ENCODE data around the gene FOXO3.

Gene FOXO3

DNA sequence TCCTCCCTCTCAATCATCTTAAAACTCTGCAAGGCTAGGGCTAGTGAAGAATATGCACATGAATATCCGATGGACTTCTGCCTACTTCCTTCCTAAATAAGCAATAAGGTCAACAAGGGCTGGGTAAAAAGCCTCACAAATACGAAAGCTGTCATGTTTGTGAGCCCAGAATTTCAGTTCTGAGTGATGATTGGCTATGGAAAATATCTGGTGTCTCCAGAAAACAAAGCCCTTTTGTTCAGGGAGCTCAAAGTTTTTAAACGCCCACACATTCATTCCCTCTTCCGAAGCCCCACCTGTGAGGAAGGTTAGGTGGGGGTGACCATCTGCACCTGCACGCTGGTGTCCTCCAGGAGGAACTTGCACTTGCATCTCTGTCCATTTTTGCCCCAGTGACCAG is 160.6 kb downstream of the FOXO3 start:
- peaks cover 0 to 7% (median 0%) of the 10 kb centered on the region in 10 experiments; a peak in 3 of 20 replicates for H3K4me1 ChIP-seq
- no peak overlapping the region for H3K4me3 ChIP-seq
- no peaks in the 10 kb centered on the region for H4K20me1 ChIP-seq
- TF ChIP-seq Cebpa-rat (IDR thresholded peaks at IDR 0.05), result no peak
- no peak overlapping the region for H3K9ac ChIP-seq
- H3K27me3 ChIP-seq, result no peaks in the 10 kb centered on the region
- H3K4me2 ChIP-seq, result 0 out of 22 replicates have a peak overlapping the region, but pooled peaks of 1 of the 11 experiments have one; percentile 10
- H3K27ac ChIP-seq, result no peak overlapping the region
- H3K9me3 ChIP-seq (replicated peaks in 1 of 11), result peaks cover 14 to 29% (median 18%) of the 10 kb centered on the region in 11 experiments
- H3K36me3 ChIP-seq, result no peaks in the 10 kb centered on the region

DNA sequence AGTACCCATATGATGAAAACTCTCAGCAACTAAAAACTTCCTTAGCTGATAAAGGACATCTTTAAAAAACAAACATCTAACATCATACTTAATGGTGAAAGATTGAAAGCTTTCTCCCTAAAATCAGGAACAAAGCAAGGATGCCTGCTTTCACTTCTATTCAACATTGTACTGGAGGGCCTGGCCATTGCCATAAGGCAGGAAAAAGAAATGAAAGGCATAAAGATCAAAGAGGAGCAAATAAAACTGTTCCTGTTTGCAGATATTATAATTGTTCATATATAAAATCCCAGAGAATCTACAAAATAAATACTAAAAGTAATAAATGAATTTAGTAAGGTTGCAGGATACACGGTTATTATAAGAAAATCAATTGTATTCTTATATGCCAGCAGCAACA is 162.9 kb downstream of the FOXO3 start:
- H3K27me3 ChIP-seq, result no peaks in the 10 kb centered on the region
- H3K4me2 ChIP-seq, result no peak overlapping the region
- peaks cover 14 to 29% (median 18%) of the 10 kb centered on the region in 11 experiments for H3K9me3 ChIP-seq (replicated peaks in 1 of 11)
- TF ChIP-seq Cebpa-rat (IDR thresholded peaks at IDR 0.05), result no peak
- H3K27ac ChIP-seq, result no peak overlapping the region
- no peak overlapping the region for H3K4me3 ChIP-seq
- H4K20me1 ChIP-seq, result no peaks in the 10 kb centered on the region
- H3K4me1 ChIP-seq, result peaks cover 6 to 12% (median 7%) of the 10 kb centered on the region in 10 experiments; a peak in 19 of 20 replicates
- no peak overlapping the region for H3K9ac ChIP-seq
- H3K36me3 ChIP-seq, result no peaks in the 10 kb centered on the region

DNA sequence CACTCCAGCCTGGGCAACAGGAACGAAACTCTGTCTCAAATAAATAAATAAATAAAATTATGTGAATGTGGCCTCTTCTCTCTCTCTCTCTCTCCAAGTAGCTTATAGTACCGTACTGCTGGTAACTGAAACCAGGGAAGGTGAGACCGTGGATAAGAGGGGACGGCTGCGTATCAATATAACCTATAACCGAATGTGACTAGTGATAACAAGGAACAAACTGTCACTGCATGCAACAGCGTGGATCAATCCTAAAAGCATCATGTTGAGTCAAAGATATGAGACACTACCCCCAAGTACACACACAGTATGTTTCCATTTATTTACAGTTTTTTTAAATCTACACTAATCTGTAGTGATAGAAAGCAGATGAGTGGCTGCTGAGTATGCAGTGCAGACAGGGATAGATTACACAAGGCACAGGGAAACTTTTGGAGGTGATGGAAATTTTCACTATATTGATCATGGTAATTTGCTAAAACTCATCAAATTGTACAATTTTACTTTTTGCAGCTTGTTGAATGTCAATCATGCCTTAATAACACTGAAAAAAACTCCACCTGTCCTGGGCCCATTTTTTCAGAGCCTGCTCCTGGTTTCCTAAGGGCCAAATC is 166.1 kb downstream of the FOXO3 start:
- H3K4me2 ChIP-seq, result no peak overlapping the region
- no peaks in the 10 kb centered on the region for H3K27me3 ChIP-seq
- H3K9me3 ChIP-seq (replicated peaks in 1 of 11), result peaks cover 14 to 29% (median 18%) of the 10 kb centered on the region in 11 experiments
- no peak overlapping the region for H3K9ac ChIP-seq
- H4K20me1 ChIP-seq, result no peaks in the 10 kb centered on the region
- H3K27ac ChIP-seq, result no peak overlapping the region
- no peak overlapping the region for H3K4me3 ChIP-seq
- peaks cover 0 to 11% (median 7%) of the 10 kb centered on the region in 10 experiments; a peak in 16 of 20 replicates for H3K4me1 ChIP-seq
- TF ChIP-seq Cebpa-rat (IDR thresholded peaks at IDR 0.05), result no peak
- H3K36me3 ChIP-seq, result no peaks in the 10 kb centered on the region

DNA sequence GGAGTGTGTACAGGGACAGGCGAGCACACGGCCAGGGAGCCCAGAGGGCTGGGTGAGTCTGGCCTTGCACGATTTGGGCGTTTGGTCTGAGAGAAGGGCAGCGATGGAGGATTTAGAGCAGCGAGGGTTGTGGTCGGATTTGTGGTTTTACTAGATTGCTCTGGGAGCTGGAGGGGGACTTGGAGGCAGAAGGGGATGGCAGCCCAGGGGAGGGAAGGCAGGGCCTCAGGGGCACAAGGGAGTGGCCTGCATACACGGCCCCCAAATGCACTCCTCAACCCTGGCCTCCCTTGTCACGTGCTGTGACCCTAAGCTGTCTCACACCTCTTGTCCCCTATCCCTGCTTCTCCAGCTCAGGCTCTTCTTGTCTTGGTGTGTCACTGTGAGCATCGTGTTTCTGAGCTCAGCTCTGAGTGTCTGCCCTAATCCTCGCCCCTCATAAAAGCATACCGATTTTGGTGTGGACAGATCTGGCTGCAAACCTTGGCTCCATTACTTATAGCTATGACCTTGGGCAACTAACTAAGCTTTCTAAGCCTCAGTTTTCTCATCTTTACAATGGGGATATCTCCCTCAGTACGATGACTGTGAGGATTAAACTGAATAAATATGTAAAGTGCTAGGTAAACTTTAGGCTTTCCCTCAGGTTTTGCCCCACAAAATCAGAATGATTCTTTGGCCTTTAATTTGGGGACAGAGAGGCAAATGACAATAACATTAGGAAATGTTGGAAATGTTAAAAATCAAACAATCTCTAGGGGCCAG is 167.4 kb downstream of the FOXO3 start:
- Histone ChIP-seq H3K4me3 (no peak overlapping the region), H3K9ac (no peak overlapping the region), H3K27ac (no peak overlapping the region), H3K4me2 (peak overlapping the region in 10 of 11 experiments; percentile 8 to 60 (median 38); a peak in 17 of 22 replicates), H4K20me1 (no peaks in the 10 kb centered on the region), H3K9me3 (replicated peaks in 1 of 11) (peaks cover 12 to 26% (median 15%) of the 10 kb centered on the region in 11 experiments), H3K27me3 (no peaks in the 10 kb centered on the region), H3K36me3 (no peaks in the 10 kb centered on the region), H3K4me1 (peaks cover 0 to 11% (median 7%) of the 10 kb centered on the region in 10 experiments; a peak in 16 of 20 replicates)
- no peak for TF ChIP-seq Cebpa-rat (IDR thresholded peaks at IDR 0.05)

DNA sequence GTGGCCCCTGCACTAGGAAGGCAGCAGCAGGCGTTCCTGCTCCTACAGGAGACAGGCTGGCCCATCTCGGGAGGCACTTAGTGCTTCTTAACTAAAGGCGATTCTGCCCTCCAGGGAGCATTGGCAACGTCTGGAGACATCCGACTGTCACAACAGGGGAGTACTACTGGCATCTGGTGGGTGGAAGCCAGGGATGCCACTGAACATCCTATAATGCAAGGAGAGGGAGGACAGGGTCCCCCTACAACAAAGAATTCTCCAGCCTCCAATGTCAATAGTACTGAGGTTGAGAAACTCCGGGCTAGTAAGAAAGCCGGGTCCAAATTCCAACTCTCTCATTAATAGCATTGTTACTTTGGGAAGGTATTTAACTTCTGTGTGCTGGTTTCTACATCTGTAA is 168.1 kb downstream of the FOXO3 start:
- Histone ChIP-seq H3K4me2 (no peak overlapping the region), H3K27me3 (no peaks in the 10 kb centered on the region), H3K4me3 (no peak overlapping the region), H3K36me3 (no peaks in the 10 kb centered on the region), H3K4me1 (peaks cover 0 to 11% (median 7%) of the 10 kb centered on the region in 10 experiments; a peak in 16 of 20 replicates), H4K20me1 (no peaks in the 10 kb centered on the region), H3K9ac (no peak overlapping the region), H3K27ac (no peak overlapping the region), H3K9me3 (replicated peaks in 1 of 11) (peaks cover 6 to 19% (median 8%) of the 10 kb centered on the region in 11 experiments)
- TF ChIP-seq Cebpa-rat (IDR thresholded peaks at IDR 0.05), result no peak

DNA sequence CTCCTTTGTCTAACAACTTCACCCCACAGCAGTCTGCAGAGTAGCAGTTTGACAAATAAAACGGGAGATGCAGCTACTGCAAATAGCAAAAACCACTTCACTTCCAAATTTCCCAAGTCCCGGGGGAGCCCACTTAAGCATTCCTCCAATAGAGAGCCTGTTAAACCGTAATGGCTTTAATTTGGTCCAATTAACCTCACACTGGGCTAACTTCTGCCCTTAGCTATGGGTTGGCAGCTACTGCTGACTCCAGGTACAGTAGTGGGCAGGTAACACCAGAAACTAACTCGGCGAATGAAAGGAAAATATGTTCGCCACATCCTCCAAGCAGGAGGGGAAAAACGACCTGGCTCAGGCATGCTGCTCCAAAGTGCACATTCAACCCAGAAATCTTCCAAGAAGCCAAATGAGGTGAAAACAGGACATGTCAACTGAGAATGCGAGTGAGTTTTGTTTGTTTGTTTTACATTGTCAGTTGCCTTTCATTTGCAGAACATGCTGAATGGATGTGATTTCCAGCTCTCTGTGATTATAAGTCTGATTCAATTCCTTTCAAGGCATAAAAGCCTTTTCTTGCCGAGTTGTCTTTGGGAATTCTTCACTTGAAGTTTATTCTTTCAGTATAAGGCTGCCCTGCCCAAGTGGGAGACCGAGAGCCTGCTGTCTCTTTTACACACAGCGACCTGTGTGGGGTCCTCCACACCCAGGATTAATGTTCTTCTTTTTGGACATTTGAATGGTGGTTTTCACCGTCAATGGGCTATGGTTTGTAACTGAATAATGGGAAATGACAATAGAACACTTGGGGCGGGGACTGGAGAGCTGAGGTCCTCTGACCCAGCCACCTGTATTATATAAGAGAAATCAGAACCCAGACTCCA is 170.2 kb downstream of the FOXO3 start:
- Histone ChIP-seq H3K4me3 (no peak overlapping the region), H4K20me1 (no peaks in the 10 kb centered on the region), H3K4me1 (peaks cover 2 to 11% (median 7%) of the 10 kb centered on the region in 10 experiments; a peak in 18 of 20 replicates), H3K9ac (no peak overlapping the region), H3K27me3 (no peaks in the 10 kb centered on the region), H3K4me2 (no peak overlapping the region), H3K27ac (no peak overlapping the region), H3K9me3 (replicated peaks in 1 of 11) (0 out of 22 replicates have a peak, but pooled peaks cover 0 to 2% (median 0%) of the 10 kb centered on the region in 11 experiments), H3K36me3 (no peaks in the 10 kb centered on the region)
- no peak for TF ChIP-seq Cebpa-rat (IDR thresholded peaks at IDR 0.05)

DNA sequence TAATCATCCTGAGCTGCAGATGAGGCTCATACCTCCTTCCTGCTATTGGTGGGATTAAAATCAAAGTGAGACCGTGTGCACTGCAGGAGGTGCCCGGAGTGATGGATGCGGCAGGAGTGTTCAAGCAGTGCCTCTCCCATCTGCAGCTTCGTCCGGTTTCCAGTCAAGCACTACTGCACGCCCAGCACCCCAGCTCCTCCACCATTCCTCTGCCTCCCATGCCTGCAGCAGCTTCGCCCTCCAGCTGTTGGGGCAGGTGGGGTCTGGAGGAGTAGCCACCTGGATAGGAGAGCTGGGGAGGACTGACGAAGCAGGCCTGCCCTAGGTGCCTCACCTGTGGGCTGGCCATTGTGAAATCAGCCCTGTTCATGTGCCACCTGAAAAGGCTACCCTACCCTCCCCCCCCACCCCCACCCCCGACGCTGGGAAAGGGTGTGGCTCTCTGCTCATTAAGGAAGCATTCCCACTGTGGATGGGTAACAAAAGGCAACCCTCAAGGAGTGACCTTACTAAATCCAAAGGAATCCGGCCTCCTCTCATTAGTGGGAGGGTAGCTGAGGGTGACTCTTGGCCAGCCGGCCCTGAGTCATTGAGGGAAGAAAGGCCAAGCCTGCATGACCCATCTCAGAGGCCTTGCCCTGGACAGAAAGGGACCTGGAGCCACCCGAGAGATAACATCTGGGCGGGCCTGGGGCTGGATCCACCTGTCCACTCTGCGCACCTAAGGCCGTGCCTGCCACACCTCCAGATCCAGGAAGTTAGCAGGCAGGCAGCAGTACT is 171.6 kb downstream of the FOXO3 start:
- Histone ChIP-seq H3K4me3 (no peak overlapping the region), H3K9me3 (replicated peaks in 1 of 11) (no peaks in the 10 kb centered on the region), H3K36me3 (no peaks in the 10 kb centered on the region), H4K20me1 (no peaks in the 10 kb centered on the region), H3K4me2 (no peak overlapping the region), H3K27ac (no peak overlapping the region), H3K9ac (no peak overlapping the region), H3K4me1 (peaks cover 7 to 22% (median 13%) of the 10 kb centered on the region in 10 experiments), H3K27me3 (no peaks in the 10 kb centered on the region)
- no peak for TF ChIP-seq Cebpa-rat (IDR thresholded peaks at IDR 0.05)

DNA sequence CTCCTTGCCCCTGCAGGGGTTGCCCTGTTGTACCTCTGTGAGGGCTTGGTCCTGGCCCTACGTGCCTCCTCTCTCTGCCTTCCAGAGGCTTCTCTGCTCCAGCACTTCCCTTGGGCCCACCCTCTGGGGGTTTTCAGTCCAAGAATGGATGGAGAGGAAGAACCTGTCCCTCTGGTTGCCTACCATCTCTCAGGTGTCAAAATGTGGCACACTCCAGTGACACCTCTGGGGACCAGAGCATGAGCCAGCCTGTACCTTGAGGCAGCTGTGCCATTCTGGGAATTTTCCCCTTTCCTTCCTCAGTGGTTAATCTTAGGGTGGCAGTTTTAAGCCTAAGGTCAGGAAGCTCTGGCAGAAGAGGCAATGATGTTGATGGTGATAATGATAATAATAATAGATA is 172.3 kb downstream of the FOXO3 start:
- no peaks in the 10 kb centered on the region for H4K20me1 ChIP-seq

More for the DNA sequence above, 172.3 kb downstream of the FOXO3 start:
- Histone ChIP-seq H3K9me3 (replicated peaks in 1 of 11) (no peaks in the 10 kb centered on the region), H3K36me3 (no peaks in the 10 kb centered on the region), H3K4me2 (no peak overlapping the region), H3K4me3 (no peak overlapping the region), H3K9ac (no peak overlapping the region), H3K27ac (no peak overlapping the region), H3K27me3 (no peaks in the 10 kb centered on the region), H3K4me1 (peaks cover 5 to 25% (median 10%) of the 10 kb centered on the region in 10 experiments)
- no peak for TF ChIP-seq Cebpa-rat (IDR thresholded peaks at IDR 0.05)

Measured in BLaER1 treated with 17β-estradiol and CSF1 and Interleukin-3, amounts not matched to agents 10 nM and 100 nM (cell line).